Head of caudate nucleus (tissue), 42 donors: ENCODE data around the gene AIRE.
"Not testable (repeated sequence)": the region's sequence is repeated elsewhere in the genome, so short reads cannot be mapped to it uniquely, and the experiment has no call there.

Experiments used
- DNase-seq, 42 donors: peaks; one replicate each; pipeline versions ENCODE4 v3.0.0 to v3.0.0-alpha.2; 2020 to 2021; ENCODE audit warnings: mixed read lengths in 7 of 42
- intact Hi-C: fragments of 100-400 bp; cut with DNase I; formaldehyde crosslinking; loops from one replicate; pipeline ENCODE4 v1.15.0; 2022

Gene AIRE

GRCh38 chr21:44263221-44263760 is 22.4 kb upstream of the AIRE start:
- no peak for DNase-seq
- intact Hi-C loops: no loop called here

GRCh38 chr21:44263768-44264167 is 21.9 kb upstream of the AIRE start:
- DNase-seq: no peak
- intact Hi-C loops: no loop called here

- intact Hi-C loops: no loop called here
- DNase-seq: no peak
Measured at GRCh38 chr21:44265734-44266270, 19.9 kb upstream of the AIRE start.

GRCh38 chr21:44267655-44268142 is 18.0 kb upstream of the AIRE start:
- intact Hi-C loops: no loop called here
- peak in 14 of 42 donors; percentile 7 to 52 (median 24) for DNase-seq

- intact Hi-C loops: no loop called here
- DNase-seq: no peak
Measured at GRCh38 chr21:44269090-44269489, 16.6 kb upstream of the AIRE start.

GRCh38 chr21:44271558-44272283 is 14.0 kb upstream of the AIRE start:
- no peak for DNase-seq
- intact Hi-C loops: no loop called here

- no peak for DNase-seq
- intact Hi-C loops: no loop called here
Measured at GRCh38 chr21:44272284-44272858, 13.3 kb upstream of the AIRE start.

- intact Hi-C loops: no loop called here
- no peak for DNase-seq
Measured at GRCh38 chr21:44273046-44273445, 12.6 kb upstream of the AIRE start.

- DNase-seq: no peak
- intact Hi-C loops: no loop called here
Measured at GRCh38 chr21:44275041-44275440, 10.6 kb upstream of the AIRE start.

- intact Hi-C loops: no loop called here
- DNase-seq: no peak
Measured at GRCh38 chr21:44279354-44280260, 6.1 kb upstream of the AIRE start.

- DNase-seq: no peak
- intact Hi-C loops: no loop called here
Measured at GRCh38 chr21:44281801-44282200, 3.9 kb upstream of the AIRE start.

- no peak for DNase-seq
- intact Hi-C loops: no loop called here
Measured at GRCh38 chr21:44282370-44282769, 3.3 kb upstream of the AIRE start.

GRCh38 chr21:44283211-44283785 is 2.4 kb upstream of the AIRE start:
- intact Hi-C loops, DNase-seq: not testable (repeated sequence)

- intact Hi-C loops: no loop called here
- DNase-seq: no peak
Measured at GRCh38 chr21:44283948-44284347, 1.7 kb upstream of the AIRE start.

GRCh38 chr21:44286086-44286715 is 525 bp downstream of the AIRE start:
- DNase-seq: no peak
- intact Hi-C loops: no loop called here

- intact Hi-C loops: no loop called here
- no peak for DNase-seq
Measured at GRCh38 chr21:44286716-44287632, 1.3 kb downstream of the AIRE start.

GRCh38 chr21:44288251-44289110 is 2.8 kb downstream of the AIRE start:
- intact Hi-C loops: no loop called here

More at GRCh38 chr21:44288251-44289110, 2.8 kb downstream of the AIRE start:
- no peak for DNase-seq
